ENCODE results near the gene NFIC.

DNA sequence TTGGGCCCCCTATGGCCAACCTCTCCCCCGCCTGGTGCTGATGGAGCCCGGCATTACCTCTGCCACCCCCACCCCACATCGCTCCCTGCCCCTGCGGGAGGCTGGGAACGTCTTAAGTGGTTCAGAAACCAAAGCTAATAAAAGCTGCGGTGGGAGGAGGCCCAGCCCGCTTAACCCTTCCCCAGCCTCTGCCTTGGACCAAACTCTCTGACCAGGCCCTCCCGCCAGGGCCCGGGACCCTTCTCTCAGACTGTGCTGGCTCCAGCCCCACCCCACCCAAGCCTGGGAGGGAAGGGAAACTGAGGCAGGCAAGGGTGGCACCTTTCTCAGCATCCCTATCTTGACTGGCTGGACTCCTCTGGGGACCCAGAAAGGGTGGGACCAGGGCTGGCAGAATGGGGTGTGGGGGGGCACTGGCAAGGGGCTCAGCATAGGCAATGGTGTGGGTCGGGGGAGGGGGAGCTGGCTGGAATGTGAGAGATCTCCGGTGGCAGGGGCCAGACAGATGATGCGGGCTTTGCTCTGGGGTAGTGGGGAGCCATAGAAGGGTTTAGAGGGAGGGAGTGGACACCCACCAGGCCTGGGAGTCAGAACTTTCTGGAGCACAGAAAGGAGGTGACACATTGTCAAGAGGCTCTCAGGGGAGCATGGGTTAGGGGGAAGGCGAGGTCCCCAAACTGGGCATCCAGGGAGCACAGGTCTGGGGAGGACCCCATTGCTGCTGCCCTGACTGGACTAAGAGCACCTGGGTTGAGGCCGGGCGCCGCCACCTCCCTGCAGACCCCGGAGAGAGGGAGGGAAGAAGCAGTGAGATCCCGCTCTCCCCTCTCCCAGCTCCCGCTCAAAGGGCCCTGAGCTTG lies 92.1 kb downstream of the NFIC start:
- TF ChIP-seq, protein P1, sequence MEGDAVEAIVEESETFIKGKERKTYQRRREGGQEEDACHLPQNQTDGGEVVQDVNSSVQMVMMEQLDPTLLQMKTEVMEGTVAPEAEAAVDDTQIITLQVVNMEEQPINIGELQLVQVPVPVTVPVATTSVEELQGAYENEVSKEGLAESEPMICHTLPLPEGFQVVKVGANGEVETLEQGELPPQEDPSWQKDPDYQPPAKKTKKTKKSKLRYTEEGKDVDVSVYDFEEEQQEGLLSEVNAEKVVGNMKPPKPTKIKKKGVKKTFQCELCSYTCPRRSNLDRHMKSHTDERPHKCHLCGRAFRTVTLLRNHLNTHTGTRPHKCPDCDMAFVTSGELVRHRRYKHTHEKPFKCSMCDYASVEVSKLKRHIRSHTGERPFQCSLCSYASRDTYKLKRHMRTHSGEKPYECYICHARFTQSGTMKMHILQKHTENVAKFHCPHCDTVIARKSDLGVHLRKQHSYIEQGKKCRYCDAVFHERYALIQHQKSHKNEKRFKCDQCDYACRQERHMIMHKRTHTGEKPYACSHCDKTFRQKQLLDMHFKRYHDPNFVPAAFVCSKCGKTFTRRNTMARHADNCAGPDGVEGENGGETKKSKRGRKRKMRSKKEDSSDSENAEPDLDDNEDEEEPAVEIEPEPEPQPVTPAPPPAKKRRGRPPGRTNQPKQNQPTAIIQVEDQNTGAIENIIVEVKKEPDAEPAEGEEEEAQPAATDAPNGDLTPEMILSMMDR (IDR thresholded peaks at IDR 0.05): no peak
- TF ChIP-seq POLR2A (IDR thresholded peaks at IDR 0.05): no peak

All from right lobe of liver (tissue), 4 donors.